Measurements from ENCODE around the gene NUDT22.

The NUDT22 gene, protein sequence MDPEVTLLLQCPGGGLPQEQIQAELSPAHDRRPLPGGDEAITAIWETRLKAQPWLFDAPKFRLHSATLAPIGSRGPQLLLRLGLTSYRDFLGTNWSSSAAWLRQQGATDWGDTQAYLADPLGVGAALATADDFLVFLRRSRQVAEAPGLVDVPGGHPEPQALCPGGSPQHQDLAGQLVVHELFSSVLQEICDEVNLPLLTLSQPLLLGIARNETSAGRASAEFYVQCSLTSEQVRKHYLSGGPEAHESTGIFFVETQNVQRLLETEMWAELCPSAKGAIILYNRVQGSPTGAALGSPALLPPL

GRCh38 chr11:64225608-64226506 is at the start of gene NUDT22, which contains the start of gene TRPT1:
TSS of gene NUDT22 (plus strand) at chr11:64226274. CDS start at chr11:64226653, 379 bp downstream.
TSS of gene TRPT1 (minus strand) at chr11:64226186. CDS start at chr11:64225860, 326 bp downstream.
- DNase-seq: peak; percentile 94

- no peak for DNase-seq
Observed at GRCh38 chr11:64176751-64177150, 49.3 kb upstream of the NUDT22 start.

- no peak for DNase-seq
Observed at GRCh38 chr11:64178203-64178602, 47.9 kb upstream of the NUDT22 start.

DNA sequence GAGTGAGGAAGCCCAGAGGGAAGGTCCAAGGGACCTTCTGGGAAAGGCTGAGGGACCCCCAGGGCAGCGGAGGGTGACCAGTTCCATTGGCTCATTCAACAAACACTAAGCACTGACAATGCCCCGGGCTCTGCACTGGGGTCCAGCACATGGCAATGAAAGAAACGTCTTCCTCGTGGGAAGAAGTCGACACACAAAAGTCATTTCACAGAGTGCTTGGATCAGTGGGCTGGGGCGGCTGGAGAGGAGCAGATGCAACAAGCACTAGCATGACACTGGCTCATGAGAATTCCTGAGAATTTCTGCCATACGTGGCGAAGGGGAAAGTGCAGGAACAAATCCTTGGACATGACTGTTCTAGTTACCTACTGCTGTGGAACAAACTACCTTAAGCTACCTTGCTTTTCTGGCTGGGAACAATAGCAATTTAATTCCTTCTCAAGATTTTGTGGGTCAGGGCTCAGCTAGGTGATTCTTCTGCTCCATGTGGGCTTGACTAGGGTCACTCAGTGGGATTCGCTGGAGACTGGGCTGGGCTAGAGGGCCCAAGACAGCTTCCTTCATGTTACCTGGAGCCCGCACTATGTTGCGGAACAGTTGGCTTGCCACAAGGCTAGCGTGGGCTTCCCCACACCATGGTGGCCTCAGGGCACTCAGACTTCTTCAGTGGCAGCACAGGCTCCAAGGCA is 47.0 kb upstream of the NUDT22 start:
- no peak for DNase-seq

DNA sequence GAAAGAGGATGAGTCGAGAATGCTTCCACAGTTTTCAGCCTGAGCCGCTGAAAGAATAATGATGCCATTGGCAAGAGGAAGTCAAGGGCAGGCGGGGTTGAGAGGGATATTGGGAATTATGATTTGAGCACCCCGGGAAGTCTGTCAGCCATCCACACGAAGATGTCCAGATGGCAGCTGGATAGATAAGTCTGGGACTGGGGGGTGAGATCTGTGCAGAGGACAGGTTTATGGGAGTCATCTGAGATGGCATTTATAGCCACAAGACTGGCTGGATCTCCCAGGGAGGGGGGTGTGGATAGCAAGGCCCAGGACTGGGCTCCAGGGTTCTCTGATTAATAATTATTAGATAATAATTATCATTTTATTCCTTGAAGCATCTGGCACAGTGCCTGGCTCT is 45.2 kb upstream of the NUDT22 start:
- no peak for DNase-seq

DNA sequence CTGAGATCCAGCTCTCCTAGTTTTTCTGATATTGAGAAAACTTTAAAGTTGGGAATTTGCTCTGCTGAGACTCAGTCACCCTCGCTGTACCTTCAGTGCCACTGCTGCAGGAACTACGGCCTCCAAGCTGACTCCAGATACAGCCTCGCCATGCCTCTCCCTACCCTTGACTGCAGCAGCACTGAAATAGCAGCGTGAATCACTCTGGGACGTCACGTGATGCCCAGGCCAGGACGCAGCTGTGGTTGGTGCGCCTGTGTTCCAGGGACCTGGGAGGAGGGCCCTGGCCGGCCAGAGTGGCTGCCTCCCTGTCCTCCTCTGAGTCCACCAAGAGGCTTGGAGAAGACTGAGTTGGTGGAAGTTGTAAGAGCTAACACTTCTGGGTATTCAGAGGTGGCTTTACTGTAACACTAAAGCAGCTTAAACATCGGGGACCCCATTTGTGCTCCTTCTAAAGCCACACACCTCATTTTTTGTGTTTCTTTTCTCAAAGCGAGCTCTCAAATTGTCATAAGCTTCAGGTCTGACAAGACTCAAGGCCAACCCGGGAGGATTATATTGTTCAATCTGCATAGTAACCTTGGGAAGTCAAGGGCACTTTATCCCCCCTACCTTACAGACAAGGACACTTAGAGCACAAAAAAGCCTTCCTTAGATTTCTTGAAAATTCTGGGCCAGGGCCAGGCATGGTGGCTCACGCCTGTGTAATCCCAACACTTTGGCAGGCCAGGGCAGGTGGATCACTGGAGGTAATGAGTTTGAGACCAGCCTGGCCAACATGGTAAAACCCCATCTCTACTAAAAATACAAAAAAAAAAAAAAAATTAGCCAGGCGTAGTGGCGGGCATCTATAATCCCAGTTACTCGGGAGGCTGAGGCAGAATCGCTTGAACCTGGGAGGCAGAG is 44.3 kb upstream of the NUDT22 start:
- DNase-seq: peak; percentile 54

- DNase-seq: no peak
Observed at GRCh38 chr11:64183890-64184289, 42.2 kb upstream of the NUDT22 start.

GRCh38 chr11:64185175-64185692 is 40.8 kb upstream of the NUDT22 start:
- no peak for DNase-seq

DNA sequence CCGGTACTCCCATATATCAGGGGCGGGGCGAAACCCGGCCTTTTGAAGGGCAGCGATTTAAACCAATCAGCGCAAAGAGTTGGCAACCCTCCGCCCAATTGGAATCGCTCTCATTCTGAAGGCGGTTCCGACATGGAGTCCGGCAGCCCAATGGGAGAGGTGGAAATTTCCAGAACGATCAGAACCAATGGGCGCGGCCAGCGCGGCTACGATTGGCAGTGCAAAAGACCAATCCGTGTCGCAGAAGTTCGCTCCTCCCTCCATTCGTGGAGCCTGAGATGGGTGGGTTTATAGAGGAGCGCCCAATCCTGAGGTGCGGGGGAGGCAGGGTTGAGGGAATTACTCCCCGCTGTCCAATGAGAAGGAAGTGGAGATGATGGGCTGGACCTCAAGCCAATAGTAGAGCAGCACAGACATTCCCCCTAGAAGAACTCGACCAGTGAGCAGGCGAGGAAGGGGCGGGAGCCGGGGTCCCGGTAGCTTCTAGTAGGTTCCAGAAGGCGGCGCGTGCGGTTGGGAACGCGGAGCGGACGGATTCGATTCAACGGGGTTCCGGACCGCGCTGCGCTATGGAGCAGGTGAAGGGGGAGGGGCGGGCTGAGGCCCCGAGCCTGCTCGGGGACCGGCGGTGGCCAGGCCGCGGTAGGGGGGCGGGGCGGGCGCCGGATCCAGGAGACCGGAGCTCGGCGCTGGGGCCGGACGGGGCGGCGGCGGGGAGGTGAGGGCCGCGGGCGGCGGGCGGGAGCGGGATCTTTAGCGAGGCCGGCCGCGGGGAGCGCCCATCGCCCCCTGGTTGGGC is 40.2 kb upstream of the NUDT22 start, which contains the start of gene STIP1:
TSS of gene STIP1 (plus strand) at position 479 of the 799 bp plus-strand sequence. CDS start at position 570, 91 bp downstream.
- peak; percentile 97 for DNase-seq

GRCh38 chr11:64186492-64187165 is 39.4 kb upstream of the NUDT22 start:
- DNase-seq: peak; percentile 47

DNA sequence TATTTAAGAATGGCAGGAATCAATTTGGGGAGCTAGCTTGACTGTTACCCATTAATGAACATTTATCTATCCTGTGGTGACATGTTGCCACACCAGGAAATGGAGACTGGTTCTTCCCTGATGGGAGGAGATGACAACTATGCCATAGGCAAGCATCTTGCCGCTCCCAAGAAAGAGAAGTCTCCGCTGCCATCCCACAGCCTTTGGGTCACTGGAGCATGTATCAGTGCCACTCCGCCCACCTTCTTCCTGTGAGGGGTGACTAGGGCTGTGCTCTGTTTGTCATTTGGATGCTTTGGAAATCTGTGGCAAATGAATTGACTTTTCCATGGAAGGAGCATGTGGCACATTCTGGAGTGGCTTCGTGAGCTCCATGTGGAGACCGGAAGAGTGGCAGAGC is 33.6 kb upstream of the NUDT22 start:
- DNase-seq: no peak

DNA sequence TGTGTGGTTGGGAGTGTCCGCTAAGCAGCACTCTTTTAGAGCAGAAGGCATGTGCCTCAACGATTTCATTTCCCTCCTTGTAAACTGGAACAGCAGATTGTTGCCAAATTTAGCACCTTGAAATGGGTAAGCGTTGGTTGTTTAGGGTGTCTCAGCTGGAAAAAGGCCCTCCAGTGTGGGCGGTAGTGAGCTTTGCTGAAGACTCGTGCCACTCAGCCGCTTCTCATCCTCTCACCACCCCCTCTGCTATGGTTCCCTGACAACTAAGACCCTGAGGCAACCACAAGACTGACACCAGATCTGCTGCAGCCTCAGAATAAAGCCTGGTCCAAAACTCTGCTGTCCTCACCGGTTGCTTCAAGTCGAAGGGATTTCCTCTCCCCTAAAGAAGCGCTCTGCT is 29.4 kb upstream of the NUDT22 start:
- no peak for DNase-seq

DNA sequence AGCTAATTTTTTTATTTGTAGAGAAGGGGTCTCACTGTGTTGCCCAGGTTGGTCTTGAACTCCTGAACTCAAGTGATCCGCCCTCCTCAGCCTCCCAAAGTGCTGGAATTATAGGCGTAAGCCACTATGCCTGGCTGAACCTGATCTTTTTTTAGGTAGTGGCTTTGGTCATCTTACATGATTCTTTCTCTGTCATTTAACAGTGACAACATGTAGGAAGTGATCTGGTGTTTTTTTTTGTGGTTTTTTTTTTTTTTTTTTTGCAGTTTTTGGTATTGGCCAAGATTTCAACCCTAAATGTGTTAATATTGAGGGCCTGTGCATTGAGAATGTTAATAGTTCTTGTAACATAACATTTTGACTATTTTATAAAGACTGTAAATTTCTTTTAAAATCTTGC is 27.6 kb upstream of the NUDT22 start:
- DNase-seq: no peak

DNA sequence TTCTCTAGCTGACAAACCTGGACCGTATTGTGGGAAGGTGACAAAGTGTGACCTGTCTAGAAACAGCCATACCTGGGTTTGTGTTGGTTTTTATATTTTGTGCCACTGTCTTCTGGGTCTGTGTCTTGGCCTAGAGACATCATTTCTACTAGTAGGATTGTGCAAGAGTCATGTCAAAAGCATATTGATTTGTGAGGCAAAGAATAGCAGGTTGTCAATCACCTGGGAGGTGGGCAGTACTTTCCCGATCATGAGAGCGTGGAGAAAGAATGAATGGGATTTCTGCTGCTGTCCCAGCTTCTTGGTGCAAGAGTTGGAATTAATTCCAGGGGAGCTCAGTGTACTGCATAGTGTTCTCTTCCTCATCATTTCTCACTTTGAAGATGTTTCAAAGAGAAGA is 24.5 kb upstream of the NUDT22 start:
- DNase-seq: no peak

DNA sequence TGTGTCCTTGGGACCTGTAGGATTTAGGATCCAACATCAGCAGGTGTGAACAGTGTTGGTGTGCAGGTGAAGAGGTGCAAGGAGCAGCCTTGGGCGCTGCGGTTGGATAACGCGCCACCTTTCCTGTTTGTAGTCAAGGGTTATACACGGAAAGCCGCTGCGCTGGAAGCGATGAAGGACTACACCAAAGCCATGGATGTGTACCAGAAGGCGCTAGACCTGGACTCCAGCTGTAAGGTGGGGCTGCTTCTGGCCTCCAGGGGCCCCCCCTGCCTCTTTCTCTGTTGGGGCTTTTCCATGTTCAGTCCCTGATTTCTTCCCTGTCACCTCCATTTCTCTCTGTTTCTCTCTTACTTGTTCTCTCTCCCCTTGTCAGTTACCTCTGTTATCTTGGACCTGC is 23.1 kb upstream of the NUDT22 start:
- DNase-seq: no peak

GRCh38 chr11:64203421-64204079 is 22.5 kb upstream of the NUDT22 start:
- DNase-seq: no peak

DNA sequence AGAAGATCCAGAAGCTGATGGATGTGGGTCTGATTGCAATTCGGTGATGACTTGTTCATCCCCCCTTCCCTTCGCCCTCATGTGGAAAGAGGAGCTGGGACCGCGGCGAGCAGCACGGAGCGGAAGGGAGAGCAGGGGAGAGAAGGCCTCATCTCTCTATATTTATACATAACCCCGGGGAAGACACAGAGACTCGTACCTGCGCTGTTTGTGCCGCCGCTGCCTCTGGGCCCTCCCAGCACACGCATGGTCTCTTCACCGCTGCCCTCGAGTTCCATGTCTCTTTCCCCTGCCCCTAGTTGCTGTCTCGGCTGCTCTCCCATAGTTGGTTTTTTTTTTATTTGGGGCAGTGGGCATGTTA is 22.0 kb upstream of the NUDT22 start:
- no peak for DNase-seq

DNA sequence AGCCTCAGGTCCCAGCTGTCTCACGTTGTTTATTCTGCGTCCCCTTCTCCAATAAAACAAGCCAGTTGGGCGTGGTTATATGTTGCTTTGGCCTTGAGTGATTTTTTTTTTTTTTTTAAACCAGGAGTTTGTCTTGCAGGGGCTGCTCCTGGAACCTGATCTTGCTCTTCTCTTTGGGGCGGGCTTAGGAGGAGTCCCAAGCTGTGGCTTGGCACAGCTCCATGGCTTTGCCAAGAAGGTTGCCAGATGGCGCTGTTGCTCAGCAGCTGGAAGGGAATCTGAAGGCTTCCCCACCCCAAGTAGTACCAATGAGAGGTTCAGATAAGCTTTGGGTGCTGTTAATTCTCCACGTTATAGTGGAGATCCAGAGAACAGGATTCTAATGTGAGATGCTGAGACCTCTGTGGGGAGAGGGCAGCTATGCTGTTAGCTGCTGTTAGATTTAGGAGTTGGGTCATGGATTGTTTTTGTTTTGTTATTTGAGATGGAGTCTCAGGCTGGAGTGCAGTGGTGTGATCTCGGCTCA is 21.5 kb upstream of the NUDT22 start:
- peak; percentile 55 for DNase-seq

GRCh38 chr11:64206457-64207255 is 19.4 kb upstream of the NUDT22 start, which contains the start of gene FERMT3:
TSS of gene FERMT3 (plus strand) at chr11:64206721. CDS start at chr11:64207365, 644 bp downstream.
- peak; percentile 65 for DNase-seq
